Stomach (tissue), 9 donors: ENCODE data around the gene PRKG1. TPM values are rescaled to one million over a fixed set of nuclear protein-coding genes. Genes with fewer than 3 reads are reported as not detected.
A peak's percentile ranks its signal among the peaks of the same experiment; 100 is the strongest.

Experiments used
- DNase-seq, 2 donors: peaks; one replicate each; pipeline versions ENCODE4 v3.0.0 to v3.0.0-alpha.2; 2013 to 2019
- H3K27ac ChIP-seq, 5 donors: fragments of 200-600 bp in 4 of 5; sonication (generic) in 4 of 5; one replicate each; pipeline ENCODE4 v1.5.1; 2013 to 2019; ENCODE audit warnings: mild to moderate bottlenecking in 1 of 5, moderate library complexity in 1 of 5
- H3K27me3 ChIP-seq, 3 donors: fragments of 200-600 bp; sonication (generic); one replicate each; pipeline ENCODE4 v1.5.1; 2017 to 2019; ENCODE audit warnings: mixed run types in 1 of 3
- H3K36me3 ChIP-seq, 4 donors: fragments of 200-600 bp; sonication (generic); 1 replicate in 3 of 4; 2 replicates in 1 of 4; pipeline ENCODE4 v1.5.1; 2016 to 2019
- H3K4me1 ChIP-seq, 4 donors: fragments of 200-600 bp; sonication (generic); one replicate each; pipeline ENCODE4 v1.5.1; 2016 to 2019
- H3K4me3 ChIP-seq, 4 donors: fragments of 200-600 bp; sonication (generic) in 3 of 4; one replicate each; pipeline ENCODE4 v1.5.1; 2016 to 2019; ENCODE audit warnings: mild to moderate bottlenecking in 1 of 4
- H3K9me3 ChIP-seq, 4 donors: fragments of 200-600 bp; sonication (generic); one replicate each; pipeline ENCODE4 v1.5.1; 2016 to 2019
- CTCF ChIP-seq, 7 experiments: fragments of 450-650 bp in 4 of 7; fragments of 200-600 bp in 3 of 7; sonication (generic) in 3 of 7; IDR thresholded peaks; one replicate each; pipeline ENCODE4 v1.5.1; 2016 to 2019; ENCODE audit warnings: antibody characterized with exemption in 7 of 7, control low read depth in 2 of 7, mild to moderate bottlenecking in 1 of 7
- EP300 ChIP-seq: sonication (generic); formaldehyde crosslinking; IDR thresholded peaks from one replicate; pipeline ENCODE4 v1.6.1; 2017; ENCODE audit warnings: antibody characterized with exemption
- POLR2A ChIP-seq, 4 donors: fragments of 450-650 bp; IDR thresholded peaks; one replicate each; pipeline ENCODE4 v1.6.1; 2016; ENCODE audit warnings: antibody characterized with exemption in 4 of 4, control low read depth in 2 of 4, mild to moderate bottlenecking in 1 of 4, moderate library complexity in 1 of 4
- POLR2AphosphoS5 ChIP-seq, 3 donors: sonication (generic); formaldehyde crosslinking; IDR thresholded peaks; one replicate each; pipeline ENCODE4 v1.6.1; 2016; ENCODE audit warnings: antibody characterized with exemption in 3 of 3
- WGBS, 5 donors: extraction: QIAGEN DNeasy Blood & Tissue Kit in 3 of 5; methylation state at CpG; one replicate each; pipeline versions ENCODE4 v1.1.5 to v1.1.7; 2013 to 2018; 5-methylcytosine and 5-hydroxymethylcytosine counted together
- intact Hi-C: fragments of 100-400 bp; cut with DNase I; formaldehyde crosslinking; loops from one replicate; pipeline ENCODE4 v1.15.1; 2023; ENCODE audit warnings: low total_unique reads
- polyA plus RNA-seq, 3 donors: library from polyadenylated mRNA; stranded (reverse); fragments of 200-250 nt; gene quantifications; one replicate each; pipeline ENCODE4 v1.2.3, GENCODE V29; 2013
- total RNA-seq, 5 donors: library from RNA; depleted of rRNA; stranded (reverse); fragments of >200 nt; gene quantifications; one replicate each; pipeline versions ENCODE4 v1.1.0 to v1.2.3, GENCODE V29; 2014 to 2016
- donor health status: healthy with polysubstance abuse.
- donor health status: Bipolar disorder and iron deficiency.
- donor health status: healthy.

The PRKG1 gene
- total and polyA plus RNA-seq, 8 donors: 1.5 to 89.2 (median 14.3) TPM

- H3K27me3 ChIP-seq: no peaks in the 10 kb centered on the region
- no peaks in the 10 kb centered on the region for H3K9me3 ChIP-seq
- H3K36me3 ChIP-seq: no peaks in the 10 kb centered on the region
- TF ChIP-seq POLR2AphosphoS5 (IDR thresholded peaks at IDR 0.05): no peak
- TF ChIP-seq CTCF (IDR thresholded peaks at IDR 0.05): no peak
- TF ChIP-seq EP300: no peak
- TF ChIP-seq POLR2A (IDR thresholded peaks at IDR 0.05): no peak
- intact Hi-C loops: no loop called here
- no peaks in the 10 kb centered on the region for H3K4me1 ChIP-seq
- H3K4me3 ChIP-seq: no peak overlapping the region
- WGBS, 5 donors: 71 to 87% (median 79%) methylated on average over 5 of the region's 5 CpGs
- no peak for DNase-seq
- no peak overlapping the region for H3K27ac ChIP-seq
Observed at GRCh38 chr10:51106311-51106945, 32.1 kb downstream of the PRKG1 start.

- Histone ChIP-seq H3K27ac (no peak overlapping the region), H3K9me3 (no peaks in the 10 kb centered on the region), H3K4me3 (no peak overlapping the region), H3K4me1 (no peaks in the 10 kb centered on the region), H3K36me3 (no peaks in the 10 kb centered on the region), H3K27me3 (no peaks in the 10 kb centered on the region)
- no peak for TF ChIP-seq POLR2A (IDR thresholded peaks at IDR 0.05)
- no peak for TF ChIP-seq CTCF (IDR thresholded peaks at IDR 0.05)
- TF ChIP-seq POLR2AphosphoS5 (IDR thresholded peaks at IDR 0.05): no peak
- no peak for TF ChIP-seq EP300
- 73 to 95% (median 88%) methylated on average over 1 of the region's 1 CpG for WGBS, 5 donors
- intact Hi-C loops: no loop called here
- DNase-seq: no peak
Observed at GRCh38 chr10:51108406-51108805, 34.1 kb downstream of the PRKG1 start.

GRCh38 chr10:51109801-51110533, 35.7 kb downstream of the PRKG1 start:
- Histone ChIP-seq H3K9me3 (no peaks in the 10 kb centered on the region), H3K4me3 (no peak overlapping the region), H3K36me3 (no peaks in the 10 kb centered on the region), H3K27ac (no peak overlapping the region), H3K4me1 (no peaks in the 10 kb centered on the region), H3K27me3 (no peaks in the 10 kb centered on the region)
- TF ChIP-seq POLR2A (IDR thresholded peaks at IDR 0.05): no peak
- no peak for TF ChIP-seq CTCF (IDR thresholded peaks at IDR 0.05)
- no peak for TF ChIP-seq EP300
- no peak for TF ChIP-seq POLR2AphosphoS5 (IDR thresholded peaks at IDR 0.05)
- no peak for DNase-seq
- WGBS, 5 donors: 67 to 76% (median 67%) methylated on average over 4 of the region's 4 CpGs
- intact Hi-C loops: no loop called here

- no peaks in the 10 kb centered on the region for H3K9me3 ChIP-seq
- peak in 1 of 2 donors; percentile 19 for DNase-seq
- WGBS, 5 donors: 81 to 87% (median 87%) methylated on average over 4 of the region's 4 CpGs
- intact Hi-C loops: no loop called here
- TF ChIP-seq CTCF (IDR thresholded peaks at IDR 0.05): no peak
- no peak for TF ChIP-seq EP300
- no peak for TF ChIP-seq POLR2A (IDR thresholded peaks at IDR 0.05)
- TF ChIP-seq POLR2AphosphoS5 (IDR thresholded peaks at IDR 0.05): no peak
- H3K27ac ChIP-seq: no peak overlapping the region
- no peaks in the 10 kb centered on the region for H3K36me3 ChIP-seq
- H3K4me1 ChIP-seq: no peaks in the 10 kb centered on the region
- no peak overlapping the region for H3K4me3 ChIP-seq
- no peaks in the 10 kb centered on the region for H3K27me3 ChIP-seq
Observed at GRCh38 chr10:51112013-51112412, 37.7 kb downstream of the PRKG1 start.
